GM12878 (cell line): ENCODE data around the gene ACADM. TPM values are rescaled to one million over a fixed set of nuclear protein-coding genes. Genes with fewer than 3 reads are reported as not detected.
A peak's percentile ranks its signal among the peaks of the same experiment; 100 is the strongest.

Experiments used
- ATAC-seq: fragments of 200-7000 bp; cut with Tn5 transposase; 3 replicates; pipeline ENCODE4 v1.9.1; 2020; ENCODE audit warnings: mild to moderate bottlenecking, moderate library complexity
- BruUV-seq: library from RNA; stranded (reverse); fragments of 400-500 nt; replicated peaks from 2 replicates; lab custom pipeline; 2021; lab: Mats Ljungman, UMichigan
- CTCF ChIA-PET: fragments of 300-600 bp; sonication (Branson Sonifier 250); formaldehyde crosslinking; extraction: SDS; loops from one replicate; lab custom pipeline; 2021; ENCODE audit warnings: inconsistent platforms; lab: Yijun Ruan, JAX
- POLR2A ChIA-PET: fragments of 350-600 bp; formaldehyde crosslinking; extraction: SDS; loops from one replicate; lab custom pipeline; 2021; ENCODE audit warnings: inconsistent platforms; lab: Charles Lee
- RAD21 ChIA-PET: fragments of 300-600 bp; sonication (Branson Sonifier 250); formaldehyde crosslinking; loops from one replicate; lab custom pipeline; 2023; ENCODE audit warnings: antibody characterized with exemption; ENCODE audit not compliant: unreplicated experiment; lab: Charles Lee
- SMC1A ChIA-PET: fragments of 300-600 bp; sonication (Branson Sonifier 250); formaldehyde crosslinking; loops from one replicate; lab custom pipeline; 2023; ENCODE audit not compliant: unreplicated experiment, uncharacterized antibody; lab: Charles Lee
- DNase-seq: peaks from one replicate; pipeline ENCODE4 v3.0.0-alpha.2; 2011; ENCODE audit warnings: low read depth, low spot score
- FAIRE-seq: peaks from 3 replicates; lab custom pipeline; 2011; peaks lifted over from hg19 to GRCh38; lab: Jason Lieb, UNC
- H2AFZ ChIP-seq: 2 replicates; pipeline ENCODE4 v1.6.0; 2011; ENCODE audit warnings: low read depth, low read length, control low read depth; ENCODE audit not compliant: control insufficient read depth
- H3K27ac ChIP-seq: 2 replicates; pipeline ENCODE4 v1.5.1; 2011; ENCODE audit warnings: control low read depth; ENCODE audit not compliant: control insufficient read depth, insufficient read depth
- H3K27me3 ChIP-seq, 2 experiments: replicated peaks in 1 of 2; 2 replicates each; pipeline versions ENCODE4 v1.6.0 to v1.6.1; 2011; ENCODE audit warnings: low read length in 1 of 2; ENCODE audit not compliant: control insufficient read depth in 2 of 2, insufficient read depth in 2 of 2
- H3K36me3 ChIP-seq, 2 experiments: 2 replicates each; pipeline ENCODE4 v1.5.1; 2011; ENCODE audit warnings: low read length in 1 of 2; ENCODE audit not compliant: control insufficient read depth in 2 of 2, insufficient read depth in 2 of 2
- H3K4me1 ChIP-seq: 2 replicates; pipeline ENCODE4 v1.6.1; 2011; ENCODE audit warnings: mild to moderate bottlenecking, low read length, moderate library complexity, mixed read lengths; ENCODE audit not compliant: control insufficient read depth, insufficient read depth
- H3K4me2 ChIP-seq: 2 replicates; pipeline ENCODE4 v1.6.0; 2011; ENCODE audit warnings: control low read depth; ENCODE audit not compliant: control insufficient read depth, insufficient read depth
- H3K4me3 ChIP-seq: fragments of 200-600 bp; sonication (generic); 2 replicates; pipeline ENCODE4 v1.5.1; 2016
- H3K79me2 ChIP-seq: 2 replicates; pipeline ENCODE4 v1.6.0; 2011; ENCODE audit warnings: low read length; ENCODE audit not compliant: control insufficient read depth, insufficient read depth
- H3K9ac ChIP-seq: 2 replicates; pipeline ENCODE4 v1.8.0; 2011; ENCODE audit warnings: low read length, control low read depth, mixed read lengths; ENCODE audit not compliant: control insufficient read depth, insufficient read depth
- H3K9me3 ChIP-seq: replicated peaks from 3 replicates; pipeline ENCODE4 v1.5.1; 2011; ENCODE audit warnings: mild to moderate bottlenecking, low read length; ENCODE audit not compliant: control insufficient read depth, insufficient read depth
- H4K20me1 ChIP-seq: 2 replicates; pipeline ENCODE4 v1.6.0; 2011; ENCODE audit not compliant: control insufficient read depth, insufficient read depth
- CREB1 ChIP-seq: IDR thresholded peaks from 2 replicates; pipeline ENCODE4 v1.6.1; 2012; ENCODE audit warnings: low read depth, mild to moderate bottlenecking, inconsistent platforms
- GABPA ChIP-seq: IDR thresholded peaks from 2 replicates; pipeline ENCODE4 v1.6.1; 2014; ENCODE audit warnings: antibody characterized with exemption, low read depth, mild to moderate bottlenecking, inconsistent platforms
- MLLT1 ChIP-seq: fragments of 450-650 bp; IDR thresholded peaks from 2 replicates; pipeline ENCODE4 v1.6.1; 2016; ENCODE audit warnings: mild to moderate bottlenecking
- POLR2AphosphoS2 ChIP-seq: IDR thresholded peaks from 2 replicates; pipeline ENCODE4 v1.6.1; 2011; ENCODE audit warnings: low read depth, mild to moderate bottlenecking, low read length, improper control_type of control experiment, moderate library complexity
- ZNF384 ChIP-seq: IDR thresholded peaks from 2 replicates; pipeline ENCODE4 v1.6.1; 2012; ENCODE audit warnings: low read depth, mild to moderate bottlenecking, low read length, improper control_type of control experiment, borderline replicate concordance
- ZNF687 ChIP-seq: fragments of 450-650 bp; IDR thresholded peaks from 2 replicates; pipeline ENCODE4 v1.6.1; 2017; ENCODE audit warnings: mild to moderate bottlenecking, moderate library complexity
- WGBS: methylation state at CpG from one replicate; pipeline ENCODE4 v1.1.6; 2016; ENCODE audit warnings: low lambda C conversion rate; ENCODE audit not compliant: insufficient replicate concordance, insufficient coverage; ENCODE audit errors: missing lambda C conversion rate; 5-methylcytosine and 5-hydroxymethylcytosine counted together
- in situ Hi-C: fragments of 300-500 bp; cut with MboI; formaldehyde crosslinking; loops from 9 replicates; pipeline ENCODE4 v1.14.3; 2018; ENCODE audit warnings: mixed read lengths
- intact Hi-C: fragments of 100-400 bp; cut with micrococcal nuclease; formaldehyde crosslinking; loops from one replicate; pipeline ENCODE4 v1.14.2; 2022; ENCODE audit not compliant: unreplicated experiment
- polyA plus RNA-seq, 11 experiments: library from polyadenylated mRNA; depleted of rRNA in 4 of 11; unstranded in 6 of 11; stranded (reverse) in 5 of 11; fragments of >200 nt; fragmentation: Nextera tagmentation in 4 of 11; fragmentation: Illumina TruSeq in 1 of 11; extraction: Ambion mirVana in 4 of 11; extraction: Trizol in 1 of 11; gene quantifications; 1 replicate in 1 of 11; 2 replicates in 10 of 11; pipeline versions ENCODE4 v1.2.1 to v1.2.3, GENCODE V29; 2011 to 2016; ENCODE audit warnings: inconsistent platforms in 2 of 11, missing spikeins in 2 of 11, low read depth in 1 of 11
- total RNA-seq, 4 experiments: library from RNA; depleted of rRNA in 3 of 4; stranded (reverse); fragments of >200 nt in 3 of 4; fragmentation: Illumina TruSeq in 1 of 4; extraction: Trizol in 1 of 4; gene quantifications; 2 replicates each; pipeline versions ENCODE4 v1.2.1 to v1.2.3, GENCODE V29; 2013 to 2021

Gene ACADM
- total and polyA plus RNA-seq, 10 of the 15 experiments (the other 5 are each of a cell fraction or from before 2014, with no cell fraction given): 119 to 245 (median 204) TPM

GRCh38 chr1:75723989-75724471, 479 bp upstream of the ACADM start (continued):
- TF ChIP-seq MLLT1 (peak; percentile 85; the same call in 1 of the 2 replicates), ZNF384 (no peak), ZNF687 (peak; percentile 51; the same call in 1 of the 2 replicates)

GRCh38 chr1:75725266-75725665, 757 bp downstream of the ACADM start:
- TF ChIP-seq GABPA: 0 out of 2 replicates have a peak, but pooled peaks have one; percentile 2
- 0 out of 2 replicates have a peak, but pooled peaks have one; percentile 6 for TF ChIP-seq CREB1
- no peak for TF ChIP-seq POLR2AphosphoS2
- TF ChIP-seq, all 136 proteins: peak for 2
- Histone ChIP-seq H3K79me2 (peaks cover 56% of the 10 kb centered on the region), H3K27ac (peak overlapping the region; percentile 83), H3K4me2 (peak overlapping the region; percentile 76), H3K9ac (peak overlapping the region; percentile 67), H3K4me1 (0 out of 2 replicates have a peak, but pooled peaks cover 2% of the 10 kb centered on the region), H2AFZ (no peak overlapping the region), H3K36me3 (no peaks in the 10 kb centered on the region), H3K9me3 (no peaks in the 10 kb centered on the region), H3K27me3 (no peaks in the 10 kb centered on the region), H3K4me3 (peak overlapping the region; percentile 70), H4K20me1 (no peaks in the 10 kb centered on the region)
- RAD21 ChIA-PET: interaction anchor here (0.6 to 1.4 kb wide), 2 partner anchors 61 to 66 kb away, joined by 3 to 7 read pairs; partner anchors contain the start of gene RABGGTB
- SMC1A ChIA-PET: interaction anchor here (0.6 to 3.9 kb wide), 5 partner anchors 20 to 1398 kb away, joined by 3 to 33 read pairs (median 3); partner anchors contain the start of gene RABGGTB
- in situ Hi-C loops: loop anchor here (5.0 to 10.0 kb wide), 2 partner anchors 62 to 260 kb away; partner anchors contain the start of gene RABGGTB
- CTCF ChIA-PET: interaction anchor here (0.9 to 1.9 kb wide), 2 partner anchors 61 to 1207 kb away, joined by 3 to 9 read pairs; partner anchors contain the start of gene RABGGTB
- no peak for DNase-seq
- ATAC-seq: no peak
- 5% methylated on average over 1 of the region's 1 CpG for WGBS
- no TSS peak for BruUV-seq
- POLR2A ChIA-PET: interaction anchor here (5.2 kb wide), 1 partner anchor 61 kb away, joined by 44 read pairs; the partner anchor contains the start of gene RABGGTB
- intact Hi-C loops: no loop called here
- no peak for FAIRE-seq
